Suprapubic skin (tissue), 3 donors: ENCODE measurements around the gene EP300.
"Not testable (repeated sequence)": the region's sequence is repeated elsewhere in the genome, so short reads cannot be mapped to it uniquely, and the experiment has no call there.

Source experiments
- POLR2A ChIP-seq, 2 donors: fragments of 450-650 bp; IDR thresholded peaks; one replicate each; pipeline ENCODE4 v1.6.1; 2017; ENCODE audit warnings: antibody characterized with exemption in 2 of 2, mild to moderate bottlenecking in 2 of 2, moderate library complexity in 2 of 2
- TF ChIP-seq, protein P1 (sequence below), 2 donors: fragments of 200-600 bp in 1 of 2; fragments of 450-650 bp in 1 of 2; sonication (generic) in 1 of 2; IDR thresholded peaks; one replicate each; pipeline ENCODE4 v1.5.1; 2016 to 2019; ENCODE audit warnings: antibody characterized with exemption in 2 of 2, mild to moderate bottlenecking in 1 of 2, moderate library complexity in 1 of 2

DNA sequence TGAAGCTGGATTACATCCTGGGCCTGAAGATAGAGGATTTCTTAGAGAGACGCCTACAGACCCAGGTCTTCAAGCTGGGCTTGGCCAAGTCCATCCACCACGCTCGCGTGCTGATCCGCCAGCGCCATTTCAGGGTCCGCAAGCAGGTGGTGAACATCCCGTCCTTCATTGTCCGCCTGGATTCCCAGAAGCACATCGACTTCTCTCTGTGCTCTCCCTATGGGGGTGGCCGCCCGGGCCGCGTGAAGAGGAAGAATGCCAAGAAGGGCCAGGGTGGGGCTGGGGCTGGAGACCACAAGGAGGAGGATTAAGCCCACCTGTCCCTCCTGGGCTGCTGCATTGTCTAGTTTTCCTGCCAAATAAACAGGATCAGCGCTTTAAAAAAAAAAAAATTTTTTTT is 28.1 kb upstream of the EP300 start:
- not testable (repeated sequence) for TF ChIP-seq POLR2A (IDR thresholded peaks at IDR 0.05)
- TF ChIP-seq, protein P1, sequence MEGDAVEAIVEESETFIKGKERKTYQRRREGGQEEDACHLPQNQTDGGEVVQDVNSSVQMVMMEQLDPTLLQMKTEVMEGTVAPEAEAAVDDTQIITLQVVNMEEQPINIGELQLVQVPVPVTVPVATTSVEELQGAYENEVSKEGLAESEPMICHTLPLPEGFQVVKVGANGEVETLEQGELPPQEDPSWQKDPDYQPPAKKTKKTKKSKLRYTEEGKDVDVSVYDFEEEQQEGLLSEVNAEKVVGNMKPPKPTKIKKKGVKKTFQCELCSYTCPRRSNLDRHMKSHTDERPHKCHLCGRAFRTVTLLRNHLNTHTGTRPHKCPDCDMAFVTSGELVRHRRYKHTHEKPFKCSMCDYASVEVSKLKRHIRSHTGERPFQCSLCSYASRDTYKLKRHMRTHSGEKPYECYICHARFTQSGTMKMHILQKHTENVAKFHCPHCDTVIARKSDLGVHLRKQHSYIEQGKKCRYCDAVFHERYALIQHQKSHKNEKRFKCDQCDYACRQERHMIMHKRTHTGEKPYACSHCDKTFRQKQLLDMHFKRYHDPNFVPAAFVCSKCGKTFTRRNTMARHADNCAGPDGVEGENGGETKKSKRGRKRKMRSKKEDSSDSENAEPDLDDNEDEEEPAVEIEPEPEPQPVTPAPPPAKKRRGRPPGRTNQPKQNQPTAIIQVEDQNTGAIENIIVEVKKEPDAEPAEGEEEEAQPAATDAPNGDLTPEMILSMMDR (IDR thresholded peaks at IDR 0.05), result not testable (repeated sequence)
